ENCODE measurements around the gene HSFX1.

The HSFX1 gene

GRCh38 chrX:149825424-149825823 lies 51.6 kb downstream of the HSFX1 start:
- ChIA-PET CTCF (no interaction called here), POLR2A (no interaction called here)
- no peak for DNase-seq (ENCODE audit: extremely low spot score)
- peak; percentile 41 for TF ChIP-seq CTCF (IDR thresholded peaks at IDR 0.05; ENCODE audit: control extremely low read depth, extremely low read depth, low read depth, missing control alignments)

Data from GM10248 (cell line).